ENCODE measurements around the gene MUC5B. TPM values are rescaled to one million over a fixed set of nuclear protein-coding genes. Genes with fewer than 3 reads are reported as not detected.

MUC5B gene
- total RNA-seq, 1 donor from 2014 or later = not detected

DNA sequence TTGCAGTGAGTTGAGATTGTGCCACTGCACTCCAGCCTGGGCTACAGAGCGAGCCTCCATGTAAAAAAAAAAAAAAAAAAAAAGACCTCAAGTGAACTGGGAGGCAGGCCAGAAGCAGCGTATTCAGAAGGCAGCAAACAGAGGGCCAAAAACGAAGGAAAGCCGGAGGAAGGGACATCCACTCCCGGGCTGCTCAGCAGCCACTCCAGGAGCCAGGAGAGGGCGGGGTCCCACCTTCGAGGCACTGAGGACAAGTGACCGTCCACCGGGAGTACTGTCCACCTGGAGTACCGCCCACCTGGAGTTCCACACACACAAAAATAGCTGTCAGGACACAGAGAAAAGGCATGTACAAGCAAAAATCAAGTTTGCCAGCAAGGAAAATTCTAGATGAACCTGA is 81.1 kb downstream of the MUC5B start:
- Mint-ChIP-seq H3K4me1 (ENCODE audit: low read depth) (peaks cover 68% of the 10 kb centered on the region), H3K36me3 (ENCODE audit: low read depth) (no peaks in the 10 kb centered on the region), H3K27ac (ENCODE audit: unreplicated experiment) (peak overlapping the region; percentile 45), H3K9me3 (ENCODE audit: low read depth) (no peaks in the 10 kb centered on the region), H3K4me3 (ENCODE audit: unreplicated experiment) (no peak overlapping the region), H3K27me3 (ENCODE audit: low read depth) (no peaks in the 10 kb centered on the region)
- no peak for DNase-seq (ENCODE audit: low spot score)
- TF ChIP-seq, protein P1, sequence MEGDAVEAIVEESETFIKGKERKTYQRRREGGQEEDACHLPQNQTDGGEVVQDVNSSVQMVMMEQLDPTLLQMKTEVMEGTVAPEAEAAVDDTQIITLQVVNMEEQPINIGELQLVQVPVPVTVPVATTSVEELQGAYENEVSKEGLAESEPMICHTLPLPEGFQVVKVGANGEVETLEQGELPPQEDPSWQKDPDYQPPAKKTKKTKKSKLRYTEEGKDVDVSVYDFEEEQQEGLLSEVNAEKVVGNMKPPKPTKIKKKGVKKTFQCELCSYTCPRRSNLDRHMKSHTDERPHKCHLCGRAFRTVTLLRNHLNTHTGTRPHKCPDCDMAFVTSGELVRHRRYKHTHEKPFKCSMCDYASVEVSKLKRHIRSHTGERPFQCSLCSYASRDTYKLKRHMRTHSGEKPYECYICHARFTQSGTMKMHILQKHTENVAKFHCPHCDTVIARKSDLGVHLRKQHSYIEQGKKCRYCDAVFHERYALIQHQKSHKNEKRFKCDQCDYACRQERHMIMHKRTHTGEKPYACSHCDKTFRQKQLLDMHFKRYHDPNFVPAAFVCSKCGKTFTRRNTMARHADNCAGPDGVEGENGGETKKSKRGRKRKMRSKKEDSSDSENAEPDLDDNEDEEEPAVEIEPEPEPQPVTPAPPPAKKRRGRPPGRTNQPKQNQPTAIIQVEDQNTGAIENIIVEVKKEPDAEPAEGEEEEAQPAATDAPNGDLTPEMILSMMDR (IDR thresholded peaks at IDR 0.05) = no peak

DNA sequence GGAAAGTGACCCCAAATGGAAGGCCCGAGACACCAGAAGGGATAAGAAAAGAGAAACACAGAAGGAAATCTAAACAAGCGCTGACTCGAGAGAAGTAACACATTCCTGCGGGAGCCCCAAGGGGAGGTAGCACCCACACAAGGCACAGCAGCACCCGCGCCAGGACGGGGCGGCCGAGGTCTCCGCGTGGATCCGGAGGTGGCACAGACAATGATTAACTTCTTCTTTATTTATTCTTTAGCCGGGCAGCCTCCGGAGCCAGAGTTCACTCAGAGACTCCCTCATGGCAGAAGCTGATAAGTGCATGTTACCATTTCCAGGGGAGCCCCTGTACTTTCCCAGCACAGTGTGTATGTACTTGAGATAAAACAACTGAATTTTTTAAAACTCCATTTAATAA is 81.5 kb downstream of the MUC5B start:
- H3K36me3 Mint-ChIP-seq (ENCODE audit: low read depth) = no peaks in the 10 kb centered on the region

DNA sequence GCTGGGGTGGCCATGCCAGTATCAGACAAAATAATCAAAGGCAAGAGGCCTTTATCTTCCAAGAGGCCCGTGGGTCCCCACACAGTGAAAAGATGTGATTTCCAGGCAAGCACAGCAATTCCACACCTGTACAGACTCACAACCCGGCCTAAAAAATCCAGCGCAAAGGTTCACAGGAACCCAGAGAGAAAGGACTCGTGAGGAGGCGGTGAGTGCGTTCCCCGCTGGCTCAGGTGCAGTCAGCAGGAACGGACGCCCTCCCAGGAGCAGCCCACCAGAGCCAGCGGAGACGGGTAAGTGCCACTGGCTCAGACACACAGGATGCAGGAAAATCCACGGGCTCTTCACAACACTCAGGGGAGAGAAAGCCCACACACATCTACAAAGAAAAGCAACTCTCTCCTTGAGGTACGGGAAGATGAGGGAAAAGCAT is 82.2 kb downstream of the MUC5B start:
- Mint-ChIP-seq H3K27me3 (ENCODE audit: low read depth) (no peaks in the 10 kb centered on the region), H3K9me3 (ENCODE audit: low read depth) (no peaks in the 10 kb centered on the region), H3K4me1 (ENCODE audit: low read depth) (peaks cover 58% of the 10 kb centered on the region), H3K4me3 (ENCODE audit: unreplicated experiment) (no peak overlapping the region), H3K27ac (ENCODE audit: unreplicated experiment) (no peak overlapping the region), H3K36me3 (ENCODE audit: low read depth) (no peaks in the 10 kb centered on the region)
- no peak for DNase-seq (ENCODE audit: low spot score)
- TF ChIP-seq, protein P1 (IDR thresholded peaks at IDR 0.05) = no peak

More for the DNA sequence above, 81.5 kb downstream of the MUC5B start:
- DNase-seq (ENCODE audit: low spot score) = no peak
- Mint-ChIP-seq H3K4me3 (ENCODE audit: unreplicated experiment) (no peak overlapping the region), H3K27ac (ENCODE audit: unreplicated experiment) (peak overlapping the region; percentile 45), H3K27me3 (ENCODE audit: low read depth) (no peaks in the 10 kb centered on the region), H3K9me3 (ENCODE audit: low read depth) (no peaks in the 10 kb centered on the region), H3K4me1 (ENCODE audit: low read depth) (peaks cover 63% of the 10 kb centered on the region)
- TF ChIP-seq, protein P1 (IDR thresholded peaks at IDR 0.05) = no peak

DNA sequence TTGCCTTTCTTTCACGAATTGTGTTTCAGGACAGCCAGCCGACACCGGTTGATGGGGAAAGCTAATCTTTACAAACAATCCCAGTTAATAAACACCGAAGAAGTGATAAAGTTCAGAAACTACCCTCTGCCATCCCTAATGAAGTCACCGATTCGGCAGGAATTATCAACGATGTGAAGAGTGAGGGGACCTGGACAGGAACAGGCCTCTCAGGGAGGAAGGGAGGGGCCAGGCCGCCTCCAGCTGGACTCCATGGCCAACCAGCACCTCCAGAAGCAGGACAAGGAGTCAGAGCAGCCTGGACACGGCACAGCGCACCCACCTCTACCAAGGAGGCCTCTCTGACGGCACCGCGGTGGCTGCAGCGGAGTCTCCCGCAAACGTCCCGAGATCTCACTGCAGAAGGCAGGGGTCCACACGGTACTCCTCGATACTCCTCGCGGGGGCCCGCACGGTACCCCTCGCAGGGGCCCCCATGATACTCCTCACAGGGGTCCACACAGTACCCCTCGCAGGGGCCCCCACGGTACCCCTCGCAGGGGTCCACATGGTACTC is 82.7 kb downstream of the MUC5B start:
- H3K27me3 Mint-ChIP-seq (ENCODE audit: low read depth) = no peaks in the 10 kb centered on the region
- H3K9me3 Mint-ChIP-seq (ENCODE audit: low read depth) = no peaks in the 10 kb centered on the region
- no peak for DNase-seq (ENCODE audit: low spot score)
- TF ChIP-seq, protein P1 (IDR thresholded peaks at IDR 0.05) = no peak
- H3K4me3 Mint-ChIP-seq (ENCODE audit: unreplicated experiment) = no peak overlapping the region
- H3K4me1 Mint-ChIP-seq (ENCODE audit: low read depth) = peaks cover 58% of the 10 kb centered on the region
- no peaks in the 10 kb centered on the region for H3K36me3 Mint-ChIP-seq (ENCODE audit: low read depth)
- H3K27ac Mint-ChIP-seq (ENCODE audit: unreplicated experiment) = no peak overlapping the region

DNA sequence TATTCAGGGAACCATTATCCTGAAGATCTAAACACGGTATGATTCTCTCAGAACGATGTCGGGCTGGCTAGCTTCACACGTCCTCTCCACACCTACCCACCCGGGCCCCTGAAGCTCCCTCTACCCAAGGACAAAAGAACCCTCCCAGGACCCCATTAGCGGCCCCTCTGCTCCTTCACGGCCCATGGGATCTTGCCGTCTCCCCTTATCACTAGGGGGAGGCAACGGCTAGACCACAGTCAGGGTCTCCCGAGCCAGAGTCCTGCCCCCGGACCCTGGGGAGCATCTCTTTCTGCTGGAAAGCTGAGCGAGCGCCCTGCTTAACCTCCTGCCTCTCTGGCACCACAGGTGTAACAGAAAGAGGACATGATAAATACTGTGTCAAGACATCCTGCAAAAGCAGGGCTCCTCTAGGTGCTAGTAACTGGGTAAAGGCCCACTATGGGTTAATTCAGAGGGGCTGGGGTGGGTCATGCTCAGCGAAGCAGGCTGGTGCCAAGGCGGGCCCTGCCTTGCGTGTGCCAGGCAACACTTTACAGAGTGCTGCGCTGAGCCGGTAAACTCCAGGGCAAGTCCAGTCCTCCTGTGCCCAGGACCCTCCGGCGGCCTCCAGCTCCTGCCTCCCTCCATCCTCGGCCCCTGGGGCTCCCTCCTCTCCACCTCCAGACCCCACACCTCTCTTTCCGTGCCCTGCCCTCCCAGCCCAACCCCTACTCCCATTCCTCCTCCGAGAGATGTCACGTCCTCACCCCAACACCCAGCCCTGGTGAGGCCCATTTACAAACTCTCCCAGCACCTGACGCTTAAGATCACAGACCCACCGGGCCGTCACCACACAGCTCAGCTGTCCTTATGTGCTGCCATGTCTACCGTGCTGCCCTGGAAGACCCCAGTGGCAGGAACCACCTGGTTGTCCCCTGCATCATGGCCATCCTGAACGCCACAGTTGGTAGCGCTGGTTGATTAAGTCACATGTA is 83.6 kb downstream of the MUC5B start:
- peaks cover 3% of the 10 kb centered on the region for H3K9me3 Mint-ChIP-seq (ENCODE audit: low read depth)
- no peaks in the 10 kb centered on the region for H3K36me3 Mint-ChIP-seq (ENCODE audit: low read depth)
- no peak for DNase-seq (ENCODE audit: low spot score)
- H3K27ac Mint-ChIP-seq (ENCODE audit: unreplicated experiment) = peak overlapping the region; percentile 36
- H3K27me3 Mint-ChIP-seq (ENCODE audit: low read depth) = no peaks in the 10 kb centered on the region
- H3K4me1 Mint-ChIP-seq (ENCODE audit: low read depth) = peaks cover 61% of the 10 kb centered on the region
- TF ChIP-seq, protein P1 (IDR thresholded peaks at IDR 0.05) = no peak
- no peak overlapping the region for H3K4me3 Mint-ChIP-seq (ENCODE audit: unreplicated experiment)

Data from chondrocyte (in vitro differentiated cells).